ENCODE results near the gene IL1RL1. TPM values are rescaled to one million over a fixed set of nuclear protein-coding genes. Genes with fewer than 3 reads are reported as not detected.
A peak's percentile ranks its signal among the peaks of the same experiment; 100 is the strongest.

Gene IL1RL1
- total RNA-seq, 1 experiment from 2014 or later, result 0.15 TPM

GRCh38 chr2:102356741-102357140 lies 45.4 kb downstream of the IL1RL1 start:
- Histone ChIP-seq H3K27ac (ENCODE audit: low read length) (no peak overlapping the region), H3K4me1 (ENCODE audit: control insufficient read depth, insufficient read depth, low read length) (no peaks in the 10 kb centered on the region), H3K9me3 (ENCODE audit: control insufficient read depth, insufficient read depth, low read depth, low read length) (no peaks in the 10 kb centered on the region), H3K4me3 (ENCODE audit: low read depth in 2 of 2, low read length in 2 of 2) (no peak overlapping the region), H3K27me3 (ENCODE audit: control insufficient read depth, insufficient read depth, low read length) (peaks cover 15% of the 10 kb centered on the region), H3K36me3 (ENCODE audit: control insufficient read depth, insufficient read depth, low read length) (no peaks in the 10 kb centered on the region)
- no TSS peak for BruUV-seq (replicated peaks)
- in situ Hi-C loops (cut with HindIII; ENCODE audit: low pct_unique_long_range_greater_than_20kb, low sequenced_read_pairs) (no loop called here), intact Hi-C loops (cut with micrococcal nuclease; ENCODE audit: unreplicated experiment) (loop anchor here (5.0 kb wide), 1 partner anchor 104 kb away; no protein-coding TSS in a partner anchor)
- ChIA-PET CTCF (interaction anchor here (0.6 to 0.7 kb wide), 3 partner anchors 55 to 271 kb away, joined by 4 to 8 read pairs (median 4); no protein-coding TSS in a partner anchor), POLR2A (no interaction called here)
- no peak for TF ChIP-seq POLR2AphosphoS5 (IDR thresholded peaks at IDR 0.05; ENCODE audit: low read depth, low read length)
- ATAC-seq, result no peak
- DNase-seq (ENCODE audit: low read depth, low spot score), result no peak

- no peak overlapping the region for H3K27ac ChIP-seq (ENCODE audit: low read length)
- ChIA-PET POLR2A (no interaction called here), CTCF (no interaction called here)
- no peaks in the 10 kb centered on the region for H3K36me3 ChIP-seq (ENCODE audit: control insufficient read depth, insufficient read depth, low read length)
- no TSS peak for BruUV-seq (replicated peaks)
- peaks cover 15% of the 10 kb centered on the region for H3K27me3 ChIP-seq (ENCODE audit: control insufficient read depth, insufficient read depth, low read length)
- H3K4me1 ChIP-seq (ENCODE audit: control insufficient read depth, insufficient read depth, low read length), result no peaks in the 10 kb centered on the region
- in situ Hi-C loops (cut with HindIII; ENCODE audit: low pct_unique_long_range_greater_than_20kb, low sequenced_read_pairs), result no loop called here
- DNase-seq (ENCODE audit: low read depth, low spot score) (no peak), ATAC-seq (no peak)
- H3K9me3 ChIP-seq (ENCODE audit: control insufficient read depth, insufficient read depth, low read depth, low read length), result no peaks in the 10 kb centered on the region
- TF ChIP-seq TCF7L2 (IDR thresholded peaks at IDR 0.05; ENCODE audit: low read depth, low read length) (no peak), CTCF (IDR thresholded peaks at IDR 0.05) (no peak), REST (IDR thresholded peaks at IDR 0.05; ENCODE audit: insufficient read depth in 1 of 2, low read depth in 2 of 2, low read length in 1 of 2) (no peak), SIN3A (IDR thresholded peaks at IDR 0.05; ENCODE audit: borderline replicate concordance, insufficient read depth, low read depth, low read length) (no peak), POLR2AphosphoS5 (IDR thresholded peaks at IDR 0.05; ENCODE audit: low read depth, low read length) (no peak)
- H3K4me3 ChIP-seq (ENCODE audit: low read depth in 2 of 2, low read length in 2 of 2), result no peak overlapping the region
- intact Hi-C loops (cut with micrococcal nuclease; ENCODE audit: unreplicated experiment), result loop anchor here (5.0 kb wide), 1 partner anchor 106 kb away; no protein-coding TSS in a partner anchor
Observed at GRCh38 chr2:102357937-102358336, 46.6 kb downstream of the IL1RL1 start.

- in situ Hi-C loops (cut with HindIII; ENCODE audit: low pct_unique_long_range_greater_than_20kb, low sequenced_read_pairs), result no loop called here
- no TSS peak for BruUV-seq (replicated peaks)
- intact Hi-C loops (cut with micrococcal nuclease; ENCODE audit: unreplicated experiment), result loop anchor here (5.0 kb wide), 1 partner anchor 106 kb away; no protein-coding TSS in a partner anchor
Observed at GRCh38 chr2:102358496-102358895, 47.1 kb downstream of the IL1RL1 start.

More at GRCh38 chr2:102358496-102358895, 47.1 kb downstream of the IL1RL1 start:
- ATAC-seq (no peak), DNase-seq (ENCODE audit: low read depth, low spot score) (no peak)
- no peak overlapping the region for H3K27ac ChIP-seq (ENCODE audit: low read length)
- ChIA-PET POLR2A (no interaction called here), CTCF (no interaction called here)
- H3K36me3 ChIP-seq (ENCODE audit: control insufficient read depth, insufficient read depth, low read length), result no peaks in the 10 kb centered on the region
- TF ChIP-seq TCF7L2 (IDR thresholded peaks at IDR 0.05; ENCODE audit: low read depth, low read length) (no peak), CTCF (IDR thresholded peaks at IDR 0.05) (peak; percentile 35)
- no peaks in the 10 kb centered on the region for H3K4me1 ChIP-seq (ENCODE audit: control insufficient read depth, insufficient read depth, low read length)
- no peak overlapping the region for H3K4me3 ChIP-seq (ENCODE audit: low read depth in 2 of 2, low read length in 2 of 2)
- H3K9me3 ChIP-seq (ENCODE audit: control insufficient read depth, insufficient read depth, low read depth, low read length), result no peaks in the 10 kb centered on the region
- H3K27me3 ChIP-seq (ENCODE audit: control insufficient read depth, insufficient read depth, low read length), result peaks cover 15% of the 10 kb centered on the region

Data from Panc1 (cell line).